Kidney tubule cell (primary cell): Measurements from ENCODE around the gene CBLIF.
"Not testable (repeated sequence)": the region's sequence is repeated elsewhere in the genome, so short reads cannot be mapped to it uniquely, and the experiment has no call there.

Experiments used
- DNase-seq: peaks from one replicate; pipeline ENCODE4 v3.0.0-alpha.2; 2018; ENCODE audit warnings: low spot score

CBLIF gene

DNA sequence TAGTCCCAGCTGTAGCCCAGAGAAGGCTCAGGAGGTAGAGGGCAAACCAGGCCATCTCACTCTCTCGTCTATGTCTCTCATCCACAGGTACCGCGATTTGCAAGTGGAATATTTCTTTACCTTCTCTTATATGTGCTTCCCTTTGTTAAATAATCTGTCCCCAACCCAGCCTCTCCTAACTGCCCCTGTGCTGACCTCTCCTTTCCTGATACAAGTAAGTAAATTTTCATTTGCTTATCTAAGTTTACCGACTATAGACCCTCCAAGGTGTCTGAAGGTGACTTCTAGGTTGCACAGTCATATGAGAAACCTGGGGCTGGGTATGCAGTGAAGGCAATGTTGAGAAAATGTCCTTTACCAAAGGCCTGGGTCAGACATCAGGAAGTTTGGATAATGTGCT is at the start of gene CBLIF:
TSS of gene CBLIF (minus strand) at position 101 of the 400 bp plus-strand sequence. CDS start at position 55, 46 bp downstream.
- no peak for DNase-seq

DNA sequence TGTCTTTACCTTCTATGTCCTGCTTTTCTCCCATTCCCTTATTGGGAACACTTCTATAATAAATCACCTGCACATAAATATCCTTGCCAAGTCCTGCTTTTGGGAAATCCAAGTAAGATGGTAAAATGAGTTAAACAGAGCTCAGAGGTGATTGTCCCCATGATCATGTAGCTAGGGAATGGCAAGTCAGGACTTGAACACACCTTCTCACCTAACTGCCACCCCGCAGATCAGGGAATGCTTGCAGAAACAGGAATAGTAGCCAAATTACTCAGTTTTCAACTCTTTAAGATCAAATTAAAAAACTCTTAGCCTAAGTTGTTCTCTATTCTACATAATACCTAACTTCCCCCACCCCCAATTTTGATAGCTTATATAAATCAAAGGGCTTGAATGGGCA is 49.3 kb upstream of the CBLIF start:
- DNase-seq = no peak

DNA sequence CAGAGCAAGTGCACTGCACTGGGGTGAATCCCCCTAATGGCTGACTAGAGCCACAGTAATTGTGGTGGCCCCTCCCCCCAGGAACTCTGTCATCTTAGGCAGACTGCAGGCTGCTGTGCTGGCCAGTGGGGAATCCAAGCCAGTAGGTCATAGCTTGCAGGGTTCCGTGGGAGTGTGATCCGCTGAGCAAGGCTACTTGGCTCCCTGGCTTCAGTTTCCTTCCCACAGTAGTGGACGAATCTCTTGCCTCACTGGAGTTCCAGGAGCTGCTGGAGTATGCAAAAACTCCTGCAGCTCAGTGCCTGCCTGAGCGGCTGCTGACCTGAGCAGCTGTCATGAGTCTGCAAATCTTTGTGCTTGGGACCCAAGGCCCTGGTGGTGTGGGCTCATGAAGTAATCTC is 46.5 kb upstream of the CBLIF start:
- DNase-seq = peak; percentile 75

DNA sequence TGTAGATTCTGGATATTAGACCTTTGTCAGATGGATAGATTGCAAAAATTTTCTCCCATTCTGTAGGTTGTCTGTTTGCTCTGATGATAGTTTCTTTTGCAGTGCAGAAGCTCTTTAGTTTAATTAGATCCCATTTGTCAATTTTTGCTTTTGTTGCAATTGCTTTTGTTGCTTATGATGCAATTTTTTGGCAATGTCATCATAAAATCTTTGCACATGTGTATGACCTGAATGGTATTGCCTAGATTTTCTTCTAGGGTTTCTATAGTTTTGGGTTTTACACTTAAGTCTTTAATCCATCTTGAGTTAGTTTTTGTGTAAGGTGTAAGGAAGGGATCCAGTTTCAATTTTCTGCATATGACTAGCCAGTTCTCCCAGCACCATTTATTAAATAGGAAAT is 41.9 kb upstream of the CBLIF start:
- DNase-seq = not testable (repeated sequence)

DNA sequence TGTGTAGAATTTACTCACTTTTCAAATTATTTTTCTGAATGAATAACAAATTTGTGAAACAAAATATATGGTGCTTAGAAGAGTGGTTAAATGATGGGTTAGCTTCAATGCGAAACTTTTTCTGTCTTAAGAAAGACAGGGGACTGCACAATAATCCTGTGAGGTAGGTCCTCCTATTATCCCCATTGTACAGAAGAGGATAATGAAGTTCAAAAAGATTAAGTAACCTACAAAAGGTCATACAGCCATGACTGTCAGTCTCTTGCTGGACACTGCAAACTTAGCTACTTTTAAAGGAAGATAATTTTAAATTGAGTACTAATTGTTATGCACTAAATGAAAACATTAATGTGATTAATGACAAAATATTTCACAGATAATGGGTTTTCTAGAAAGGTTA is 38.3 kb upstream of the CBLIF start:
- no peak for DNase-seq

DNA sequence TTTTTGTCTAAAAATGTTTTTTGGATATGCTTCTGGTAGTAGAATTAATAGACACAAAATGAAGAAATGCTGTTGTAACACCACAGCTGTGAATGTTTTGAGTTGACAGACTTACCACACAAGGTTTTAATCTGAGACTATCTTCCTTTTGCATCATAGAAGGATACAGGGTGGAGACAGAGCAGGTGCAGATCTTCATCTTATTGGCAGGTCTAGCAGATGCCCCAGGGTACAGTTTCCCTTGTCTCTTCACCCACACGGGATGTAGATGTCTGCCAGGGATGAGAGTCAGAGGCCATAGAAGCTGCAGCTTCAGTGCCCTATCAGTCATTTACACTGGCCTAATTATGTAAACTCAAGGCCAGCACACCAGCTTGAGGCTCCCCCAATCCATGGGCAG is 34.3 kb upstream of the CBLIF start:
- DNase-seq = no peak

DNA sequence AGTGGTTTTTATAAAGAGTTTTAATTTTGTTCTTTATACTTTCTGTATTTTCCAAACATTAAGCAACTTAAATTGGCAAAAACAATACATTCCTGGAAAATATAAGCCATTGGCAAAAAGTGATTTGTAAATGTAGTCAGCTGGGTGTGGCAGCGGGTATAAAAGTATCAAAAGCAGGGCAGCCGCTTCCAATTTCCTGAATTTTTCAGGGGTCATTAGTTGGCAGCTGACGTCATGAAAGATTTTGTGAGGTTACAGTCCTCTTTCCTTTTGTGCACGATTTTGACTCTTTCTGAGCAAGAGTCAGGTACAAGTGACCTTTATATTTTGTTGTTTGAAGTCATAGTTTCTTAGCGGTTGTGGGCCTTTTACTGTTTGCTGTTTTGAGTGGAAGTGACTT is 33.3 kb upstream of the CBLIF start, which contains the start of gene OOSP3:
TSS of gene OOSP3 (plus strand) at position 208 of the 400 bp plus-strand sequence. CDS start at position 235, 27 bp downstream.
- DNase-seq = no peak

DNA sequence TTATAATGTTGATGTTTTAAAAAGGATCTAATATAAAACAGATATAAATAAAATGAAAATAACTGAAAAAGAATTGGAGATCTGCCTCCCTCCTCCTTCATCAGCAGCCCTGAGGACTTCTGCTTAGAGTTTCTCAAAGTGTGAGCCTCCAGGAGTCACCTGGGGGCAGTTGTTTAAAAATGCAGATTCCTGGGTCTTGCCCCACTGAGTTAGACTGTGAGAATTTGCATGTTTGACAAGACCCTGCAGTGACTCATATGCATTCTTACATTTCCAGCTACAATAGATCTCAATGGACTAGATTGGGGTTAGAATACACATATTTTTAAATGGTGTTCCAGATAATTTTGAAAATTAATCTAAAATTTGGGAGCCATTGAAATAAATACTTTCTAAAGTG is 32.5 kb upstream of the CBLIF start:
- no peak for DNase-seq

DNA sequence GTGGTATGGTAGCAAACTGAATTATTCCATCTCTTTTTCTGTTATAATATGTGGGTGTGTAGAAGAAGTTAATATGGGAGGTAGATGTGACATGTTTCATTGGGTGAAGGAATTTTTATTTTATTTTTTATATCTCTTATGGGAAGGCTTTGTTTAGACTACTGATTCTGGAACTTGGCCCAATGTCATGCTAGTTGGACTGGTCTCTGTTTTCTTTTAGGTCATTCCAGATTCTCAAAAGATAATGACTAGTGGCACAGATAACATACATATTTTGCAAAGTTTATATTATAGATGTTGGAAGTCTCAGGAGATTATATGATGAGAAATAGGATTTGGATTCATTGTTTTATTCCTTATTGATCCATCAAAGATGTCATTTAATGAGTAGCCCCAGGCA is 32.0 kb upstream of the CBLIF start:
- no peak for DNase-seq

DNA sequence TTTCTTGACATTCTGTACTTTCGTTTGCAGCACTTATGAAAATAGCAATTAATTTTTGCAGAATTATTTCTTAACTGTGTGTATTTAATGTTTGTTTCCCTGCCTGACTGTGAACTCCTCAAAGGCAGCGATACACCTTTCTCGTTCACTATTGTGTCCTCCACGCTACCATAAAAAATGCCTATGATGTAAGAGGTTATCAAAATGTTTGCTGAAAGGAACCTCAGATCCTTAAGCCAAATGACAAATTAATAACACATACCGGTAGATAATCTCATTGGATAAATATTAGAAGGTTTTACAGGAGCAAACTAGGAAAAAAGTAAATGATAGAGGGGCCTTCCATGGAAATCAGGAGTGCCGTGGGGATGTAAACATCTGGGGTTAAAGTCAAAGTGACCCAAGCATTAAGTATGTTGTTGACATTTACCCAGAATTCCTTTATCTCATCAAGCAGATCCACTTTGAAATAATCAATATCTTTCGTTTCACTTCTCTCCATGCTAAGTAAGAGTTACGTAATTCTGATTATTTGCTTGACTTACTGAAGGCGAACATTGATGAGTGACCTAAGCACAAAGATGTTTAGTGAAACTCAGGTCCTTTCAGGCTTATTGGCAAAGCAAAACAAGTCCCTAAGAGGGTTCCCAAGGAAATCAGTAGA is 30.7 kb upstream of the CBLIF start:
- DNase-seq = no peak

DNA sequence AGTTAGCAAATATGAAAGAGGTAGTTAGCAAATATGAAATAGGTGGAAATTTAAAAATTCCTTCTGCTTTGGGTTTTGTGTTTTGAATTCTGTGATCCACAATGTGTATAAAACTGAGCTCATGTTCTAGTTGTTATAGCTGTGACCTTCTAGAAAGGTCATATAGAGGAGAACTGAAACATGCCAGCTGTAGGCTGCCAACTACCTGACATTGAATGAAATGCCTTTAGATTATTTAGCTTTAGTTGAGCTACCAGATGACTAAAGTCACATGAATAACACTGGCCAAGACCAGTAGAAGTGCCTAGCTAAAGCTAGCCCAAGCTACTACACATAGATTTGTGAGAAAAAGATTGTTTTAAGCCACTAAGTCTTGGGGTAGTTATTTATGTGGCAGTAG is 26.8 kb upstream of the CBLIF start:
- no peak for DNase-seq

DNA sequence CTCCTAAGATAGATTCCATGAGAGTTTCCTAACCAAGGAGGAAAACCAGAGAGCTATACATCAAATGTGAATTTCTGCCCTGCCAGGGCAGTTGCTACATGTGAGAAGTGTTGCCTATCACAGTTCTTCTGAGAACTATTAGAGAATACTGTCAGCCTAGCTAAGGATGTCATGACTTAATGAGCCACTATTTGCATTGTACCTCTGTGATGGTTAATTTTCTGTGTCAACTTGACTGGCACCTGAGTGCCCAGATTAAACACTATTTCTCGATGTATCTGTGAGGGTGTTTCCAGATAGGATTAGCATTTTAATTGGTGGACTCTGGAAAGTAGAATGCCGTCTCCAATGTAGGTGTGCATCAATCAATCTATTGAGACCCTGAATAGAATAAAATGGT is 22.6 kb upstream of the CBLIF start:
- no peak for DNase-seq

DNA sequence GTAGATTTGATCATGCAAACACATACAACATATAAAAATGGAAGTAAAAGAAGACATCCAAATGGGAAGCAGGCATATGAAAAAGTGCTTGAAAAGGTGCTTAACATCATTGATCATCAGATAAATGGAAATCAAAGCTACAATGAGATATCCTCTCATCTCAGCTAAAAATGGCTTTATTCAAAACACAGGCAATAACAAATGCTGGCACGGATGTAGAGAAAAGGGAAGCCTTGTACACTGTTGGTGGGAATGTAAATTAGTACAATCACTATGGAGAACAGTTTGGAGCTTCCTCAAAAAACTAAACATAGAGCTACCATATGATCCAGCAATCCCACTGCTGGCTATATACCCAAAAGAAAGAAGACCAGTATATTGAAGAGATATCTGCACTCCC is 21.5 kb upstream of the CBLIF start:
- no peak for DNase-seq

DNA sequence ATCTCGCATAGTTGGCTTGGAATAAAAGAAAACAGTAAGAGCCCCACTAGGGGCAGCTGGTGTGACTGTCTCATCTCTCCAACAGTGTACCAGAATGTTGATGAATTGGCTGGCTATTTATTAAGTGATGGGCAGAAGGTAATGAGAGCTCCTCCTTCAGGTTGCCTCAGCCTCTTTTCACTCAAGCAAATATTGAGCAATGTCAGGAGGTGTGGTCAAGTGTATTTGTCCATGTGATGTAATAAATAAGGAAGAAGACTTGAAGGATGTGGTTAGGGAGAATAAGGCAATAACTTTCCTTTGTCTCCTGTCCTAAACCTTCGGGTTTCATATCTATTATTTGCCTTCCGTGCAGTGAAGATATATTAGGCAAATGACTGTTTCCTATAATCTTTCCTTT is 21.1 kb upstream of the CBLIF start, which contains the start of gene TCN1:
TSS of gene TCN1 (minus strand) at position 91 of the 400 bp plus-strand sequence. CDS start at position 74, 17 bp downstream.
- peak; percentile 83 for DNase-seq

DNA sequence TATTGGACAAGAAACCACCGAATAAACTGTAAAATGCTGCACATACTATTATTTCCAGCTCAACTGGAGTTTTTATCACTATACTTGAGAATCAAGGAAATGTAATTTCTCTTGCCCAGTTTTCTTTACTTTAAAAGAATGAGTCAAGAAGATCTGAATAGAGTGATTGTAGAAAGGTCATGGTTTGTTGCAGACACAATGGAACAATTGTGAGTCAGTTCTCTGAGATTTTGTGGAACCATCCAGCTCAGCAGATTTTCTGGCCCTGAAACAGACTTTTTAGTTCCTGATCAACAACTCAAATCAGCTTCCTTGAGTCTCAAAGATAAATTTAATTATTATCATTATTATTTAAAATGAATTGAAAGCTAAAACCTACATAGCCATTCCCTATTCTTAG is 19.7 kb upstream of the CBLIF start:
- DNase-seq = peak; percentile 85

DNA sequence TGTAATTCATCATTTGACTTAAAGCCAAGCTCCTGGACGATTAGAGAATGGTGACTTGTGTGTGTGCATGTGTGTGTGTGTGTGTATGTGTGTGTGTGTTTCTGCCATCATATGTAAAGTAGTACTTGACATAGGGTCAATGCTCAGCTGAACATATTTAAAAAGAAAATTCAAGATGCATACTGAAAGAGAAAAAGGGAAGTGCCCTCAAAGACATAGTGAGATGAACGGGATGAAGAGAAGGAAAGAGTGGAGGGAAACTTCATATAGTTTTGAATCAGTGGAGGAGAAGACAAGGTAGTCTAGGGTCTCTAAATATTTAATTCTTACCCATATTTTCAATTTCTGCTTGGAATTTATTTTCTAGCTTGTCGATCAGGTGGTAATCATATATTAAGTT is 17.0 kb upstream of the CBLIF start:
- DNase-seq = no peak

DNA sequence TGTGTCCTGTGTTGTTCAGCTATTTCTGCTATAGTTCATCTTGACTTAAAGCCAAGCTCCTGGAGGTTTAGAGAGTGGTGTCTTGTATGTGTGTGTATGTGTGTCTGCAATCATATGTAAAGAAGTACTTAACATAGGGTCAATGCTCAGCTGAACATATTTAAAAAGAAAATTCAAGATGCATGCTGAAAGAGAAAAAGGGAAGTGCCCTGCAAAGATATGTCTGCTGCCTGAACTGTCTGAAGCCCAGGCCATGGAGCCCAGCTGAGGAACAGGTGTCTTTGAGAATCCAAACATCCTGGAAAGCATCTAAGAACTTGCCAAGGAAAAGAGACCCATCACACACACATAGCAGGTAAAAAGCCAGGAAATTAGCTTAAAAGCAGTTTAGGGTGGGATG is 14.4 kb upstream of the CBLIF start:
- no peak for DNase-seq

DNA sequence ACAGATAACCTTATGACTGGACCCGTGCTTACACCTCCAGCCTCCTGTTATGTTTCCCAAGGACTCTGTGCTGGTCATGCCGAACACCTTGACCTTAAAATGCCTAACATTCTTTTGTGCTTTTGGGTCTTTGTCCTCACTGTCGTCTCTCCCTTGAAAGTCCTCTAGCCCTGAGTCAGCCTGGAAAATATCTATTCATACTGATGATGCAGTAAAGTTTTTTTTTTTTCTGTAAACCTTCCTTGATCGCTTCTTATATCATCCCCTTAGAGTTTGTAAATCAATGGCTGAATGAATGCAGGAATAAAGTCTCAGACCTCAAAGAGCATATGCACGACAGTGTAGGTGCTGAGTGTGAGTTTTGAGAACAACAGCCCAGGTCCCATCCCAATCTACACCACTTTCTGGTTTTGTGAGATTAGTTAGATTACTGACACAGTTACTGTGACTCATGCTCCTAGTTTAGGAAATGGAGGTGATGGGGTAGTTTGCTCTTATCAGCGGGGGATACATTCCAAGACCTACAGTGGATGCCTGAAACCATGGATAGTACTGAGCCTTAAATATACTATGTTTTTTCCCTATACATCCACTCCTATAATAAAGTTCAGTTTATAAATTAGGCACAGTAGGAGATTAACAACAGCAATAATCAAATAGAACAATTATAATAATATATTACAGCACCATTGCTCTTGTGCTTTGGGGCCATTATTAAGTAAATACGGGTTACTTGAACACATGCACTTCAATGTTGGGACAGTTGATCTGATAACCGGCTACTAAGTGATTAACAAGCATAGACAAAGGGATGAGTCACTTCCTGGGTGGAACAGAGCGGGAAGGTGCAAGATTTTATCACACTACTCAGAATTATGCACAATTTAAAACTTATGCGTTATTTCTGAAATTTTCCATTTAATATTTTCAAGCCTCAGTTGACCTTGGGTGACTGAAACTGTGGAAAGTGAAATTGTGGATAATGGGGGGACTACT is 12.4 kb upstream of the CBLIF start:
- peak; percentile 86 for DNase-seq

DNA sequence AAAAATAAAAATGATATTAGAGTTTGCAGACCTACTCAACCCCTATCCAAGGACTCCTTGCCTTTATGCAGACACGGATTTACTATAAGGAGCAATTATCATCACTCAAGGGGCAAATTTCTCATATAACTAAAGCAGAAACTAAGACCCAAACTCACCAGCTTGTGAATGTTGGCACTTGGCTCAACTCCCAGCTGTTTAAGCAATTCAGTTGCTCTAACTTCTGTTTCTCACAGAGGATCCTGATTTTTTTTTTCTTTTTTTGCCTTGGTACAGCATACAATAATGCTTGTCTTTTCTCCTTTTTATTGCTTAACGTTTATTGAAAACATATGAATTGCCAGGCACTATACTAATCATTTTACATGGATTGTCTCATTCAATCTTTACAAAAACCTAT is 9.6 kb upstream of the CBLIF start:
- no peak for DNase-seq

DNA sequence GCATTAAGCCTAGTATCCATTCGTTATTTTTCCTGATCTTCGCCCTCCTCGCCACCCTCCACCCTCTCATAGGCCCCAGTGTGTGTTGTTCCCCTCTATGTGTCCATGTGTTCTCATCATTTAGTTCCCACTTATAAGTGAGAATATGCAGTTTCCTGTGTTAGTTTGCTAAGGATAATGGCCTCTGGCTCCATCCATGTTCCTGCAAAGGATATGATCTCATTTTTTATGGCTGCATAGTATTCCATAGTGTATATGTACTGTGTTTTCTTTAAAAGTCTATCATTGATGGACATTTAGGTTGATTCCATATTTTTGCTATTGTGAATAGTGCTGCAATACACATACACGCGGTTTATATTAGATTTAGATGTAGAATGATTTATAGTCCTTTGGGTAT is 6.1 kb upstream of the CBLIF start:
- not testable (repeated sequence) for DNase-seq

DNA sequence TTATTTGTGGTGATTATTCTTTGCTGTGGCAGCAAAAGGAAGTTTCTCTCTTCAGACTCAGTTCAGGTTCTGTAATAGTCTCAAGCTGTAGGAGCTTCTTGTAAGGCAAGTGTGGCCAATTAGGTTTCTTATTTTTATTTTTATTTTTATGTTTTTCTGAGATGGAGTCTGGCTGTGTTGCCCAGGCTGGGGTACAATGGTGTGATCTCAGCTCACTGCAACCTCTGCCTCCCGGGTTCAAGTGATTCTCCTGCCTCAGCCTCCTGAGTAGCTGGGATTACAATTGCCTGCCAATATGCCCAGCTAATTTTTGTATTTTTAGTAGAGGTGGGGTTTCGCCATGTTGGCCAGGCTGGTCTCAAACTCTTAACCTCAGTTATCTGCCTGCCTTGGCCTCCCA is 4.3 kb upstream of the CBLIF start:
- not testable (repeated sequence) for DNase-seq

DNA sequence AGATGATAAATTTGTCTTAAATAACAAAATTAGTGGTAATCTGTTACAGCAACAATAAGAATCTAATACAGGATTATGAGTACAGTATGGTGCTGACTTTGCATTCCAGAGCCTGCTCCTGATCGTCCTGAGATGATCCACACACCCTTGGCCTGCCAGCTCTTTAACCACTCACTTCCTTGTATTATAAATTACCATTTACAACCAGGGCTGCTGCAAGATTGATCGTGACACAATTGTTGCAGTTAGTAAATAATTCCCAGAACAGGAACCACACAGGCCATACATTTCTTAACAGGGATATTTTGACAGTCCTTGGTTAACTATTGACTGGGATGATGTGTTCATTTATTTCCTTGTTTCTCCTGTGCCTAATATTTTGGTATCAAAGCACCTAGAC is 3.8 kb upstream of the CBLIF start:
- peak; percentile 98 for DNase-seq

DNA sequence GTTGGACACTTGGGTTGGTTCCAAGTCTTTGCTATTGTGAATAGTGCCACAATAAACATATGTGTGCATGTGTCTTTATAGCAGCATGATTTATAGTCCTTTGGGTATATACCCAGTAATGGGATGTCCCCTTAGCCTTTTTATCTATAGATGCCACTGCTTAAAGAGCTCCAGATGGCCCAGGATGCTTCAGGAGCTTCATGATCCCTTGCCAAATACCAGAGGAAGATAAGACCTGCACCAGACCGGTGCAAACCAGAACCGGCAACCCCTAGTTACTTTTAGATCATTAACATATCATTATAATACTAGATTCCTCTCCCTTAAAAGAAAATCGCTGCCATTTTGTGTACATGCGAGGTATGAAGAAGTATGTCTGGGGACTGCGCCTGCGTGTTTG is 3.1 kb upstream of the CBLIF start:
- not testable (repeated sequence) for DNase-seq
